Measurements from ENCODE around the gene SCN1B.
"Not testable (repeated sequence)": the region's sequence is repeated elsewhere in the genome, so short reads cannot be mapped to it uniquely, and the experiment has no call there.

Gene SCN1B

GRCh38 chr19:35015954-35016351 is 14.3 kb upstream of the SCN1B start:
- DNase-seq: no peak

GRCh38 chr19:35017507-35017906 is 12.8 kb upstream of the SCN1B start:
- peak in 10 of 51 donors; percentile 7 to 32 (median 12) for DNase-seq

- no peak for DNase-seq
These were observed 11.9 kb upstream of the SCN1B start for GRCh38 chr19:35018379-35018778.

GRCh38 chr19:35019144-35019543 is 11.1 kb upstream of the SCN1B start:
- DNase-seq: no peak

- no peak for DNase-seq
These were observed 9.3 kb upstream of the SCN1B start for GRCh38 chr19:35021016-35021415.

GRCh38 chr19:35021596-35021995 is 8.7 kb upstream of the SCN1B start:
- DNase-seq: no peak

GRCh38 chr19:35022460-35022859 is 7.8 kb upstream of the SCN1B start:
- DNase-seq: no peak

- peak in 2 of 51 donors; percentile 5 to 11 for DNase-seq
These were observed 6.8 kb upstream of the SCN1B start for GRCh38 chr19:35023428-35023827.

GRCh38 chr19:35024095-35024494 is 6.2 kb upstream of the SCN1B start:
- DNase-seq: no peak

- DNase-seq: no peak
These were observed 4.3 kb upstream of the SCN1B start for GRCh38 chr19:35025969-35026368.

- DNase-seq: no peak
These were observed 3.9 kb upstream of the SCN1B start for GRCh38 chr19:35026418-35026817.

- DNase-seq: no peak
These were observed 3.3 kb upstream of the SCN1B start for GRCh38 chr19:35027009-35027408.

GRCh38 chr19:35027851-35028599 is 2.2 kb upstream of the SCN1B start:
- no peak for DNase-seq

- DNase-seq: not testable (repeated sequence)
These were observed 1.7 kb upstream of the SCN1B start for GRCh38 chr19:35028600-35028885.

- not testable (repeated sequence) for DNase-seq
These were observed 964 bp upstream of the SCN1B start for GRCh38 chr19:35029275-35029736.

- peak in 2 of 51 donors; percentile 43 to 52 for DNase-seq
These were observed 473 bp upstream of the SCN1B start for GRCh38 chr19:35029737-35030256.

GRCh38 chr19:35031072-35031881 is 1.0 kb downstream of the SCN1B start:
- DNase-seq: peak in 26 of 51 donors; percentile 16 to 69 (median 32)

- no peak for DNase-seq
These were observed 2.1 kb downstream of the SCN1B start for GRCh38 chr19:35032356-35032865.

- DNase-seq: no peak
These were observed 3.1 kb downstream of the SCN1B start for GRCh38 chr19:35033067-35034004.

GRCh38 chr19:35034005-35034502 is 3.8 kb downstream of the SCN1B start:
- no peak for DNase-seq
